ENCODE data around the gene MRPL1. TPM values are rescaled to one million over a fixed set of nuclear protein-coding genes. Genes with fewer than 3 reads are reported as not detected.

Gene MRPL1
- total and polyA plus RNA-seq, 2 of the 13 experiments (the other 11 are each of a cell fraction or from before 2014, with no cell fraction given), result 23.3 to 61.5 TPM

- TF ChIP-seq MTA1 (CRISPR knock-in tag; IDR thresholded peaks at IDR 0.05; ENCODE audit: borderline replicate concordance) (no peak), GABPB1 (CRISPR knock-in tag; IDR thresholded peaks at IDR 0.05) (no peak), ZNF503 (CRISPR knock-in tag; IDR thresholded peaks at IDR 0.05) (no peak), TBX3 (IDR thresholded peaks at IDR 0.05; ENCODE audit: borderline replicate concordance) (no peak), ZFP36L1 (CRISPR knock-in tag; IDR thresholded peaks at IDR 0.05) (no peak), ZNF382 (CRISPR knock-in tag; IDR thresholded peaks at IDR 0.05; ENCODE audit: borderline replicate concordance) (no peak), GTF3A (CRISPR knock-in tag; conservative IDR thresholded peaks at IDR 0.05) (no peak), ZNF562 (CRISPR knock-in tag; IDR thresholded peaks at IDR 0.05; ENCODE audit: borderline replicate concordance) (no peak)
- TF ChIP-seq, protein P1, sequence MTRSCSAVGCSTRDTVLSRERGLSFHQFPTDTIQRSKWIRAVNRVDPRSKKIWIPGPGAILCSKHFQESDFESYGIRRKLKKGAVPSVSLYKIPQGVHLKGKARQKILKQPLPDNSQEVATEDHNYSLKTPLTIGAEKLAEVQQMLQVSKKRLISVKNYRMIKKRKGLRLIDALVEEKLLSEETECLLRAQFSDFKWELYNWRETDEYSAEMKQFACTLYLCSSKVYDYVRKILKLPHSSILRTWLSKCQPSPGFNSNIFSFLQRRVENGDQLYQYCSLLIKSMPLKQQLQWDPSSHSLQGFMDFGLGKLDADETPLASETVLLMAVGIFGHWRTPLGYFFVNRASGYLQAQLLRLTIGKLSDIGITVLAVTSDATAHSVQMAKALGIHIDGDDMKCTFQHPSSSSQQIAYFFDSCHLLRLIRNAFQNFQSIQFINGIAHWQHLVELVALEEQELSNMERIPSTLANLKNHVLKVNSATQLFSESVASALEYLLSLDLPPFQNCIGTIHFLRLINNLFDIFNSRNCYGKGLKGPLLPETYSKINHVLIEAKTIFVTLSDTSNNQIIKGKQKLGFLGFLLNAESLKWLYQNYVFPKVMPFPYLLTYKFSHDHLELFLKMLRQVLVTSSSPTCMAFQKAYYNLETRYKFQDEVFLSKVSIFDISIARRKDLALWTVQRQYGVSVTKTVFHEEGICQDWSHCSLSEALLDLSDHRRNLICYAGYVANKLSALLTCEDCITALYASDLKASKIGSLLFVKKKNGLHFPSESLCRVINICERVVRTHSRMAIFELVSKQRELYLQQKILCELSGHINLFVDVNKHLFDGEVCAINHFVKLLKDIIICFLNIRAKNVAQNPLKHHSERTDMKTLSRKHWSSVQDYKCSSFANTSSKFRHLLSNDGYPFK (CRISPR knock-in tag; IDR thresholded peaks at IDR 0.05; ENCODE audit: borderline replicate concordance), result no peak
- TF ChIP-seq, protein P2, sequence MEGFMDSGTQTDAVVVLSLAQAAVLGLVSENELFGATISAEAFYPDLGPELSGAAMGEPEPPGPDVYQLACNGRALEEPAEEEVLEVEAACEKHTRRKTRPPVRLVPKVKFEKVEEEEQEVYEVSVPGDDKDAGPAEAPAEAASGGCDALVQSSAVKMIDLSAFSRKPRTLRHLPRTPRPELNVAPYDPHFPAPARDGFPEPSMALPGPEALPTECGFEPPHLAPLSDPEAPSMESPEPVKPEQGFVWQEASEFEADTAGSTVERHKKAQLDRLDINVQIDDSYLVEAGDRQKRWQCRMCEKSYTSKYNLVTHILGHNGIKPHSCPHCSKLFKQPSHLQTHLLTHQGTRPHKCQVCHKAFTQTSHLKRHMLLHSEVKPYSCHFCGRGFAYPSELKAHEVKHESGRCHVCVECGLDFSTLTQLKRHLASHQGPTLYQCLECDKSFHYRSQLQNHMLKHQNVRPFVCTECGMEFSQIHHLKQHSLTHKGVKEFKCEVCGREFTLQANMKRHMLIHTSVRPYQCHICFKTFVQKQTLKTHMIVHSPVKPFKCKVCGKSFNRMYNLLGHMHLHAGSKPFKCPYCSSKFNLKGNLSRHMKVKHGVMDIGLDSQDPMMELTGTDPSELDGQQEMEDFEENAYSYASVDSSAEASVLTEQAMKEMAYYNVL (CRISPR knock-in tag; IDR thresholded peaks at IDR 0.05; ENCODE audit: borderline replicate concordance), result no peak
- TF ChIP-seq, protein P3, sequence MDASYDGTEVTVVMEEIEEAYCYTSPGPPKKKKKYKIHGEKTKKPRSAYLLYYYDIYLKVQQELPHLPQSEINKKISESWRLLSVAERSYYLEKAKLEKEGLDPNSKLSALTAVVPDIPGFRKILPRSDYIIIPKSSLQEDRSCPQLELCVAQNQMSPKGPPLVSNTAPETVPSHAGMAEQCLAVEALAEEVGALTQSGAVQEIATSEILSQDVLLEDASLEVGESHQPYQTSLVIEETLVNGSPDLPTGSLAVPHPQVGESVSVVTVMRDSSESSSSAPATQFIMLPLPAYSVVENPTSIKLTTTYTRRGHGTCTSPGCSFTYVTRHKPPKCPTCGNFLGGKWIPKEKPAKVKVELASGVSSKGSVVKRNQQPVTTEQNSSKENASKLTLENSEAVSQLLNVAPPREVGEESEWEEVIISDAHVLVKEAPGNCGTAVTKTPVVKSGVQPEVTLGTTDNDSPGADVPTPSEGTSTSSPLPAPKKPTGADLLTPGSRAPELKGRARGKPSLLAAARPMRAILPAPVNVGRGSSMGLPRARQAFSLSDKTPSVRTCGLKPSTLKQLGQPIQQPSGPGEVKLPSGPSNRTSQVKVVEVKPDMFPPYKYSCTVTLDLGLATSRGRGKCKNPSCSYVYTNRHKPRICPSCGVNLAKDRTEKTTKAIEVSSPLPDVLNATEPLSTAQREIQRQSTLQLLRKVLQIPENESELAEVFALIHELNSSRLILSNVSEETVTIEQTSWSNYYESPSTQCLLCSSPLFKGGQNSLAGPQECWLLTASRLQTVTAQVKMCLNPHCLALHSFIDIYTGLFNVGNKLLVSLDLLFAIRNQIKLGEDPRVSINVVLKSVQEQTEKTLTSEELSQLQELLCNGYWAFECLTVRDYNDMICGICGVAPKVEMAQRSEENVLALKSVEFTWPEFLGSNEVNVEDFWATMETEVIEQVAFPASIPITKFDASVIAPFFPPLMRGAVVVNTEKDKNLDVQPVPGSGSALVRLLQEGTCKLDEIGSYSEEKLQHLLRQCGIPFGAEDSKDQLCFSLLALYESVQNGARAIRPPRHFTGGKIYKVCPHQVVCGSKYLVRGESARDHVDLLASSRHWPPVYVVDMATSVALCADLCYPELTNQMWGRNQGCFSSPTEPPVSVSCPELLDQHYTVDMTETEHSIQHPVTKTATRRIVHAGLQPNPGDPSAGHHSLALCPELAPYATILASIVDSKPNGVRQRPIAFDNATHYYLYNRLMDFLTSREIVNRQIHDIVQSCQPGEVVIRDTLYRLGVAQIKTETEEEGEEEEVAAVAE (CRISPR knock-in tag; IDR thresholded peaks at IDR 0.05; ENCODE audit: borderline replicate concordance), result no peak
- TF ChIP-seq, protein P4, sequence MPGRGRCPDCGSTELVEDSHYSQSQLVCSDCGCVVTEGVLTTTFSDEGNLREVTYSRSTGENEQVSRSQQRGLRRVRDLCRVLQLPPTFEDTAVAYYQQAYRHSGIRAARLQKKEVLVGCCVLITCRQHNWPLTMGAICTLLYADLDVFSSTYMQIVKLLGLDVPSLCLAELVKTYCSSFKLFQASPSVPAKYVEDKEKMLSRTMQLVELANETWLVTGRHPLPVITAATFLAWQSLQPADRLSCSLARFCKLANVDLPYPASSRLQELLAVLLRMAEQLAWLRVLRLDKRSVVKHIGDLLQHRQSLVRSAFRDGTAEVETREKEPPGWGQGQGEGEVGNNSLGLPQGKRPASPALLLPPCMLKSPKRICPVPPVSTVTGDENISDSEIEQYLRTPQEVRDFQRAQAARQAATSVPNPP (CRISPR knock-in tag; IDR thresholded peaks at IDR 0.05), result no peak
These were observed 19.0 kb upstream of the MRPL1 start (continued) for GRCh38 chr4:77843628-77844027.
